HG03108 (cell line): ENCODE results near the gene TUBB.
"Not testable (repeated sequence)": the region's sequence is repeated elsewhere in the genome, so short reads cannot be mapped to it uniquely, and the experiment has no call there.

ENCODE experiments used
- ATAC-seq: cut with Tn5 transposase; IDR thresholded peaks from one replicate; pipeline ENCODE4 v1.9.1; 2021; ENCODE audit warnings: moderate library complexity; ENCODE audit not compliant: unreplicated experiment

The TUBB gene

GRCh38 chr6:30759575-30760239 lies 39.6 kb downstream of the TUBB start:
- no peak for ATAC-seq

GRCh38 chr6:30760549-30760948 lies 40.4 kb downstream of the TUBB start:
- no peak for ATAC-seq

GRCh38 chr6:30761791-30762429 lies 41.8 kb downstream of the TUBB start:
- no peak for ATAC-seq

- ATAC-seq = peak; percentile 1
These were observed 43.0 kb downstream of the TUBB start for GRCh38 chr6:30763155-30763617.

GRCh38 chr6:30763618-30764489 lies 43.7 kb downstream of the TUBB start:
- peak; percentile 45 for ATAC-seq

- not testable (repeated sequence) for ATAC-seq
These were observed 44.4 kb downstream of the TUBB start for GRCh38 chr6:30764490-30765043.

GRCh38 chr6:30765495-30765894 lies 45.3 kb downstream of the TUBB start:
- ATAC-seq = not testable (repeated sequence)

GRCh38 chr6:30766461-30767157 lies 46.5 kb downstream of the TUBB start:
- no peak for ATAC-seq

- peak; percentile 62 for ATAC-seq
These were observed 47.2 kb downstream of the TUBB start for GRCh38 chr6:30767158-30767943.

GRCh38 chr6:30767944-30768301 lies 47.8 kb downstream of the TUBB start:
- ATAC-seq = no peak

- ATAC-seq = no peak
These were observed 48.5 kb downstream of the TUBB start for GRCh38 chr6:30768634-30769087.

GRCh38 chr6:30769088-30769852 lies 49.1 kb downstream of the TUBB start:
- no peak for ATAC-seq

- no peak for ATAC-seq
These were observed 49.8 kb downstream of the TUBB start for GRCh38 chr6:30769853-30770524.

- no peak for ATAC-seq
These were observed 50.4 kb downstream of the TUBB start for GRCh38 chr6:30770592-30770991.

GRCh38 chr6:30774701-30775100 lies 54.5 kb downstream of the TUBB start:
- ATAC-seq = no peak
